Suprapubic skin (tissue), 4 donors: Measurements from ENCODE around the gene PGPEP1. TPM values are rescaled to one million over a fixed set of nuclear protein-coding genes. Genes with fewer than 3 reads are reported as not detected.
A peak's percentile ranks its signal among the peaks of the same experiment; 100 is the strongest.

Source experiments
- DNase-seq, 2 donors: peaks; one replicate each; pipeline ENCODE4 v3.0.0-alpha.2; 2019; ENCODE audit warnings: low spot score in 2 of 2
- H3K27ac ChIP-seq: fragments of 200-600 bp; sonication (generic); one replicate; pipeline ENCODE4 v1.5.1; 2019
- H3K27me3 ChIP-seq: fragments of 200-600 bp; sonication (generic); one replicate; pipeline ENCODE4 v1.5.1; 2019
- H3K36me3 ChIP-seq: fragments of 200-600 bp; sonication (generic); one replicate; pipeline ENCODE4 v1.5.1; 2019
- H3K4me1 ChIP-seq: fragments of 200-600 bp; sonication (generic); one replicate; pipeline ENCODE4 v1.5.1; 2019
- H3K4me3 ChIP-seq: fragments of 200-600 bp; sonication (generic); one replicate; pipeline ENCODE4 v1.5.1; 2019; ENCODE audit warnings: mild to moderate bottlenecking
- H3K9me3 ChIP-seq: fragments of 200-600 bp; sonication (generic); one replicate; pipeline ENCODE4 v1.5.1; 2019
- EP300 ChIP-seq: sonication (generic); formaldehyde crosslinking; IDR thresholded peaks from one replicate; pipeline ENCODE4 v1.6.1; 2017; ENCODE audit warnings: antibody characterized with exemption
- POLR2A ChIP-seq, 2 donors: fragments of 450-650 bp; IDR thresholded peaks; one replicate each; pipeline ENCODE4 v1.6.1; 2017; ENCODE audit warnings: antibody characterized with exemption in 2 of 2, mild to moderate bottlenecking in 2 of 2, moderate library complexity in 2 of 2
- POLR2AphosphoS5 ChIP-seq, 3 donors: sonication (generic); formaldehyde crosslinking; IDR thresholded peaks; one replicate each; pipeline ENCODE4 v1.6.1; 2017; ENCODE audit warnings: antibody characterized with exemption in 3 of 3
- WGBS: methylation state at CpG from one replicate; pipeline ENCODE4 v1.1.5; 2018; 5-methylcytosine and 5-hydroxymethylcytosine counted together
- total RNA-seq, 4 donors: library from RNA; depleted of rRNA; stranded (reverse); fragments of >200 nt; gene quantifications; one replicate each; pipeline ENCODE4 v1.1.0, GENCODE V29; 2016
- TF ChIP-seq, protein P1 (sequence below), 2 donors: fragments of 200-600 bp in 1 of 2; fragments of 450-650 bp in 1 of 2; sonication (generic) in 1 of 2; IDR thresholded peaks; one replicate each; pipeline ENCODE4 v1.5.1; 2016 to 2019; ENCODE audit warnings: antibody characterized with exemption in 2 of 2, mild to moderate bottlenecking in 1 of 2, moderate library complexity in 1 of 2

Gene PGPEP1
- total RNA-seq, 4 donors from 2014 or later: 4.6 to 8.0 (median 7.6) TPM

DNA sequence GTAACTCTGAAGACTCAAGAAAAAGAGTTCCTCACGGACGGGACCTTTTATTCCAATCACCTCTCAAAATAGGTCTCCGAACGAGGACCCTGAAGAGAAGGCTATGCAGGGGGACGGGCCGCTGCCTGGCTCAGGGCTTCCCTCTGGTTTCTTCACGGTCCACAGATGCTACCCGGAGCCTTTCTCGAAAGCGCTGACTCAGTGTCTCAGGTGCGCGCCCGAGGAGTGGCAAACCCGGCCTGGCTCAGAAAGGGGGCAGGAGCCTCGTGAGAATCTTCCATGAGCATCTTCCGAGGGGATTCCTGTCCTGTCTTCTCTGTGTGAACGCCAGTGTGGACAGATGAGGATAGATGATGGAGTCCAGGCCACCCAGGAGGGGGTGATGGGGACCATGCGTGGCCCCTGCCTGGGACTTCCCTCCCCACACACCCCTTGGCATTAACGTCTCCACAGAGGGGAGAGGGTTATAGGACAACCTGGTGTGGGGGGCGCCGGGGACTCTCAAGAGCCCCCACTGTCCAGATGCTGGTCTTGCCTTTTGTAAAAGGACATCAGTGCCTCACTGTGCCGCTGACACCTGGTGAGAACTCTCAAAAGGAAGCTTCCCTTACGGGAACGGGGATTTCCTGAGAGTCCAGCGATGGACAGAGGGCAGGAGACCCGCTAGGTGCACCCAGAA, 34.0 kb upstream of the PGPEP1 start:
- Histone ChIP-seq H3K4me3 (no peak overlapping the region), H3K27me3 (no peaks in the 10 kb centered on the region), H3K4me1 (peaks cover 61% of the 10 kb centered on the region), H3K27ac (no peak overlapping the region), H3K36me3 (peaks cover 19% of the 10 kb centered on the region), H3K9me3 (no peaks in the 10 kb centered on the region)
- DNase-seq: no peak
- 90% methylated on average over 18 of the region's 26 CpGs for WGBS
- TF ChIP-seq, protein P1, sequence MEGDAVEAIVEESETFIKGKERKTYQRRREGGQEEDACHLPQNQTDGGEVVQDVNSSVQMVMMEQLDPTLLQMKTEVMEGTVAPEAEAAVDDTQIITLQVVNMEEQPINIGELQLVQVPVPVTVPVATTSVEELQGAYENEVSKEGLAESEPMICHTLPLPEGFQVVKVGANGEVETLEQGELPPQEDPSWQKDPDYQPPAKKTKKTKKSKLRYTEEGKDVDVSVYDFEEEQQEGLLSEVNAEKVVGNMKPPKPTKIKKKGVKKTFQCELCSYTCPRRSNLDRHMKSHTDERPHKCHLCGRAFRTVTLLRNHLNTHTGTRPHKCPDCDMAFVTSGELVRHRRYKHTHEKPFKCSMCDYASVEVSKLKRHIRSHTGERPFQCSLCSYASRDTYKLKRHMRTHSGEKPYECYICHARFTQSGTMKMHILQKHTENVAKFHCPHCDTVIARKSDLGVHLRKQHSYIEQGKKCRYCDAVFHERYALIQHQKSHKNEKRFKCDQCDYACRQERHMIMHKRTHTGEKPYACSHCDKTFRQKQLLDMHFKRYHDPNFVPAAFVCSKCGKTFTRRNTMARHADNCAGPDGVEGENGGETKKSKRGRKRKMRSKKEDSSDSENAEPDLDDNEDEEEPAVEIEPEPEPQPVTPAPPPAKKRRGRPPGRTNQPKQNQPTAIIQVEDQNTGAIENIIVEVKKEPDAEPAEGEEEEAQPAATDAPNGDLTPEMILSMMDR (IDR thresholded peaks at IDR 0.05): no peak
- TF ChIP-seq POLR2AphosphoS5 (IDR thresholded peaks at IDR 0.05): no peak
- TF ChIP-seq POLR2A (IDR thresholded peaks at IDR 0.05): no peak
- no peak for TF ChIP-seq EP300

DNA sequence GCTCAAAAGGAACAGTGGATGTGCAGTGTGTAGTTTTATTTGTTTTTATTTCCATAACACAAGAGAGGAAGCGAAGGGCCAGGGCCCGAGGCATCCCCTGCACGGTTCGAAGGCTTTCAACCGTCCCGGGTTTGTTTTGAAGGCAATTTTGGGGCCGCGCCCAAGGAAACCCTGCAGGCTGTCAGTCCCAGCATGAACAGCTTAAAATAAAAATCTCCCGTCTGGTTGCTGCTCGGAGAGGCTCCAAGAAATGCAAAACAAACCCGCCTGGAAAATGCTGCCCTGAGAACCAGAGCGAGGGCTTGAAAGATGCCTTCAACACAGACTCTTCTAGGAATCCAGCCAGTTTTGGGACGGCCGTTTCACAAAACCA, 33.5 kb upstream of the PGPEP1 start:
- H3K27ac ChIP-seq: peak overlapping the region; percentile 12

DNA sequence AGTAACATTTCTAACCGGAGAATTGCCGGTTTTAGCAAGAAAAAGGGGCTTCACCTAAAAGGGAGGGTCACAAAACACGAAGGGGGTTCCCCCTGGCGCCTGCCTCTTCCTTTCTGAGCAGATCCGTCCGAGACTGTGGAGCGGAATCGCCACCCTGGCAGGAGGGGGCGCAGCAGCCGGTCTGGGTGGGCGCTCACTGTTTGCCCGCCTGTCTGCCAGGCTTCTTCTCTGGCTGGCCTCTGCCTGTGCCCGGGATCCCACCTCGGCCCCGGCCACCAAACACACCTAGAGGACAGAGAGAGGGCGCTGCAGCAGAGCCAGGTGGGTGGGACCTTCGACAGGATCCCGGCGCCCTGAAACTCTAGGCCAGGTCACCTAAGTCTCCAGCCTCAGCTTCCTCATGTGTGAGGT, 33.1 kb upstream of the PGPEP1 start:
- H3K27me3 ChIP-seq: no peaks in the 10 kb centered on the region
- peak overlapping the region; percentile 20 for H3K27ac ChIP-seq

More for the DNA sequence above, 33.5 kb upstream of the PGPEP1 start:
- no peak for DNase-seq
- Histone ChIP-seq H3K9me3 (no peaks in the 10 kb centered on the region), H3K4me3 (no peak overlapping the region), H3K4me1 (peaks cover 59% of the 10 kb centered on the region), H3K36me3 (peaks cover 24% of the 10 kb centered on the region), H3K27me3 (no peaks in the 10 kb centered on the region)
- 55% methylated on average over 14 of the region's 14 CpGs for WGBS
- TF ChIP-seq, protein P1 (IDR thresholded peaks at IDR 0.05): no peak
- TF ChIP-seq POLR2A (IDR thresholded peaks at IDR 0.05) (no peak), POLR2AphosphoS5 (IDR thresholded peaks at IDR 0.05) (no peak), EP300 (no peak)

DNA sequence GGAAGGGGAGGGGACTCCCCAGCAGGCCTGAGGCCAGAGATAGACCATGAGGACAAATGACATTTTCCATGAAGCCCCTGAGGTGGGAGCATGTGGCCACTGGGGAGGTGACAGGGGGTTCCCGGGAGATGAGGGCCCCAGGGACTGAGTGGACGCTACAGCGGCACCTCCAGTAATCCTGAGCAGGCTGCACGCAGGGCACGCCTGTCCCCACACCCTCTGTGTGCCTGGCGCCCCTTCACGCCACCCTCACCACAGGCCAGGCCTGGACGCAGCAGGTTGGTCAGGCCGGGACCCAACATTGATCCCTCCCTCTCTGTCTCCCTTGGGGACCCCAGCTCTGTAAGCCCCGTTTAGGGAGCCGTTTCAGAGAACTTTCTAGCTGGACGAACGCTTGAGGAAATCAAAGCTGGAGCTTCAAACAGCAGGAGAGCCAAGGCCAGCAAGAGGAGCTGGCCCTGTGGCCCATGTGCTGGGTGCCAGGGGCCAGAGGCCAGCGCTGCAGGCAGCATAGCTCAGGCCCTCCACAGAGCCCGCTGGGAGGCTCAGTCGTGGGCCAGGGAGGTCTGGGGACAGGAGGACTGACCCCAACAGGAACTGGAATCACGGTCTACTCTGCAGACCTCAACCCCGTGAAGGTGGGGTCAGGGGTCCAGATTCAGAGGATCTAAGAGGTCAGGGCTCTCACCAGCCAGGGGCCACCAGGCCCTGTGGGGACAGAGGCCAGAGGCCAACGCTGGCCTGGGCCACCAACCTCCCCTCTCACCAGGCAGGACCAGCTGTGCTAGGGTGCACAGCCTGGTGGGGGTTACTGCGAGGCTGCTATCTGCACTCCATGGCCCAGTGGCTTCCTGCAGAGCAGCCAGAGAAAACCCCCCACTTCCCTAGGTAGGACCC, 32.1 kb upstream of the PGPEP1 start:
- 81% methylated on average over 5 of the region's 20 CpGs for WGBS
- Histone ChIP-seq H3K4me1 (peaks cover 47% of the 10 kb centered on the region), H3K4me3 (no peak overlapping the region), H3K27me3 (no peaks in the 10 kb centered on the region), H3K36me3 (peaks cover 37% of the 10 kb centered on the region), H3K27ac (peak overlapping the region; percentile 20), H3K9me3 (no peaks in the 10 kb centered on the region)
- DNase-seq: no peak
- TF ChIP-seq, protein P1 (IDR thresholded peaks at IDR 0.05): no peak
- TF ChIP-seq POLR2A (IDR thresholded peaks at IDR 0.05): no peak

More for the DNA sequence above, 33.1 kb upstream of the PGPEP1 start:
- Histone ChIP-seq H3K36me3 (peaks cover 28% of the 10 kb centered on the region), H3K4me1 (peaks cover 57% of the 10 kb centered on the region), H3K9me3 (no peaks in the 10 kb centered on the region), H3K4me3 (no peak overlapping the region)
- DNase-seq: no peak
- WGBS: 53% methylated on average over 7 of the region's 19 CpGs
- TF ChIP-seq EP300 (no peak), POLR2A (IDR thresholded peaks at IDR 0.05) (no peak), POLR2AphosphoS5 (IDR thresholded peaks at IDR 0.05) (no peak)
- TF ChIP-seq, protein P1 (IDR thresholded peaks at IDR 0.05): no peak

DNA sequence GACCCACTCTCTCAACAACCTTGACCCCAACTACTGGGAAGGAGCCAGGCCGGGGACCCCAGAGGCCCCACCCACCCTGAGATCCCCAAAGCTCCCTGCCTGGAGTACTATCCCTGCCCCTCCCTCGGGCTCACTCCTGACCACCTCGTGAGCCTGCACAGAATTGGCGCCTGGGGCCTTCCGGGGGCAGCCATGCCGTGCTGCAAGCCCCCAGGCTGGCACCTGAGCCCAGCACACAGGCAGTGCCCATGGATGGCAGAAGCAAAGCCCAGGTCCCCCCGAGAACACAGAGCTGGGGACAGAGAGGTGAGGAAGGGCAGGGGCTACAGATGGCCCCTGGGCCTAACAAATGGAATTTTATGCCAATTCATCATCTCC, 31.5 kb upstream of the PGPEP1 start:
- H3K27ac ChIP-seq: no peak overlapping the region
- no peak for DNase-seq
- 100% methylated on average over 2 of the region's 7 CpGs for whole genome bisulfite sequencing

More for the DNA sequence above, 31.5 kb upstream of the PGPEP1 start:
- TF ChIP-seq, protein P1 (IDR thresholded peaks at IDR 0.05): no peak
- TF ChIP-seq EP300 (no peak), POLR2A (IDR thresholded peaks at IDR 0.05) (no peak), POLR2AphosphoS5 (IDR thresholded peaks at IDR 0.05) (no peak)
- Histone ChIP-seq H3K27me3 (no peaks in the 10 kb centered on the region), H3K4me1 (peaks cover 40% of the 10 kb centered on the region), H3K36me3 (peaks cover 40% of the 10 kb centered on the region), H3K4me3 (no peak overlapping the region), H3K9me3 (no peaks in the 10 kb centered on the region)
